ENCODE results near the gene FNDC11.
A peak's percentile ranks its signal among the peaks of the same experiment; 100 is the strongest.

Gene FNDC11

GRCh38 chr20:63560333-63560805 is 6.4 kb downstream of the FNDC11 start:
- H3K9me3 ChIP-seq (ENCODE audit: severe bottlenecking): no peaks in the 10 kb centered on the region
- H3K27ac ChIP-seq (ENCODE audit: poor library complexity, severe bottlenecking): no peak overlapping the region
- H3K4me1 ChIP-seq (ENCODE audit: insufficient read depth, poor library complexity, severe bottlenecking): no peaks in the 10 kb centered on the region
- no peaks in the 10 kb centered on the region for H3K27me3 ChIP-seq (ENCODE audit: insufficient read depth, poor library complexity, severe bottlenecking)
- no peak overlapping the region for H3K4me3 ChIP-seq (ENCODE audit: severe bottlenecking)
- ATAC-seq (ENCODE audit: low read depth) (no peak), DNase-seq (ENCODE audit: low spot score) (no peak)
- TF ChIP-seq CTCF (IDR thresholded peaks at IDR 0.05; ENCODE audit: poor library complexity, severe bottlenecking): no peak
- H3K36me3 ChIP-seq (ENCODE audit: low read depth): peaks cover 38% of the 10 kb centered on the region

- no peaks in the 10 kb centered on the region for H3K4me1 ChIP-seq (ENCODE audit: insufficient read depth, poor library complexity, severe bottlenecking)
- H3K9me3 ChIP-seq (ENCODE audit: severe bottlenecking): no peaks in the 10 kb centered on the region
- ATAC-seq (ENCODE audit: low read depth) (no peak), DNase-seq (ENCODE audit: low spot score) (peak; percentile 88)
- no peak for TF ChIP-seq CTCF (IDR thresholded peaks at IDR 0.05; ENCODE audit: poor library complexity, severe bottlenecking)
- no peak overlapping the region for H3K4me3 ChIP-seq (ENCODE audit: severe bottlenecking)
- no peak overlapping the region for H3K27ac ChIP-seq (ENCODE audit: poor library complexity, severe bottlenecking)
- no peaks in the 10 kb centered on the region for H3K27me3 ChIP-seq (ENCODE audit: insufficient read depth, poor library complexity, severe bottlenecking)
- H3K36me3 ChIP-seq (ENCODE audit: low read depth): peaks cover 43% of the 10 kb centered on the region
Observed at GRCh38 chr20:63560856-63561609, 7.1 kb downstream of the FNDC11 start.

- no peak for ATAC-seq (ENCODE audit: low read depth)
- peak; percentile 89 for DNase-seq (ENCODE audit: low spot score)
- no peak for TF ChIP-seq CTCF (IDR thresholded peaks at IDR 0.05; ENCODE audit: poor library complexity, severe bottlenecking)
- Histone ChIP-seq H3K4me3 (ENCODE audit: severe bottlenecking) (no peak overlapping the region), H3K36me3 (ENCODE audit: low read depth) (peaks cover 47% of the 10 kb centered on the region), H3K9me3 (ENCODE audit: severe bottlenecking) (no peaks in the 10 kb centered on the region), H3K4me1 (ENCODE audit: insufficient read depth, poor library complexity, severe bottlenecking) (no peaks in the 10 kb centered on the region), H3K27me3 (ENCODE audit: insufficient read depth, poor library complexity, severe bottlenecking) (no peaks in the 10 kb centered on the region), H3K27ac (ENCODE audit: poor library complexity, severe bottlenecking) (no peak overlapping the region)
Observed at GRCh38 chr20:63561624-63562396, 7.9 kb downstream of the FNDC11 start.

GRCh38 chr20:63562461-63563224 is 8.7 kb downstream of the FNDC11 start:
- H3K4me3 ChIP-seq (ENCODE audit: severe bottlenecking): no peak overlapping the region
- no peak overlapping the region for H3K27ac ChIP-seq (ENCODE audit: poor library complexity, severe bottlenecking)
- H3K9me3 ChIP-seq (ENCODE audit: severe bottlenecking): no peaks in the 10 kb centered on the region
- no peaks in the 10 kb centered on the region for H3K27me3 ChIP-seq (ENCODE audit: insufficient read depth, poor library complexity, severe bottlenecking)
- DNase-seq (ENCODE audit: low spot score): peak; percentile 87
- TF ChIP-seq CTCF (IDR thresholded peaks at IDR 0.05; ENCODE audit: poor library complexity, severe bottlenecking): no peak
- peaks cover 53% of the 10 kb centered on the region for H3K36me3 ChIP-seq (ENCODE audit: low read depth)
- no peaks in the 10 kb centered on the region for H3K4me1 ChIP-seq (ENCODE audit: insufficient read depth, poor library complexity, severe bottlenecking)
- ATAC-seq (ENCODE audit: low read depth): no peak
